Activated T-helper 1 cell treated with Interleukin-2 at 50 U/mL for 16 hours (primary cell): ENCODE measurements around the gene SDC3.
"Not testable (repeated sequence)": the region's sequence is repeated elsewhere in the genome, so short reads cannot be mapped to it uniquely, and the experiment has no call there.

Experiments
- DNase-seq: peaks from one replicate; pipeline ENCODE4 v3.0.0-alpha.2; 2020; ENCODE audit warnings: low read depth

Gene SDC3, protein sequence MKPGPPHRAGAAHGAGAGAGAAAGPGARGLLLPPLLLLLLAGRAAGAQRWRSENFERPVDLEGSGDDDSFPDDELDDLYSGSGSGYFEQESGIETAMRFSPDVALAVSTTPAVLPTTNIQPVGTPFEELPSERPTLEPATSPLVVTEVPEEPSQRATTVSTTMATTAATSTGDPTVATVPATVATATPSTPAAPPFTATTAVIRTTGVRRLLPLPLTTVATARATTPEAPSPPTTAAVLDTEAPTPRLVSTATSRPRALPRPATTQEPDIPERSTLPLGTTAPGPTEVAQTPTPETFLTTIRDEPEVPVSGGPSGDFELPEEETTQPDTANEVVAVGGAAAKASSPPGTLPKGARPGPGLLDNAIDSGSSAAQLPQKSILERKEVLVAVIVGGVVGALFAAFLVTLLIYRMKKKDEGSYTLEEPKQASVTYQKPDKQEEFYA

GRCh38 chr1:30908696-30909364 lies at the start of gene SDC3:
Gene SDC3 (minus strand): TSS chr1:30908758. CDS start chr1:30908586, 172 bp downstream.
- DNase-seq = no peak

DNA sequence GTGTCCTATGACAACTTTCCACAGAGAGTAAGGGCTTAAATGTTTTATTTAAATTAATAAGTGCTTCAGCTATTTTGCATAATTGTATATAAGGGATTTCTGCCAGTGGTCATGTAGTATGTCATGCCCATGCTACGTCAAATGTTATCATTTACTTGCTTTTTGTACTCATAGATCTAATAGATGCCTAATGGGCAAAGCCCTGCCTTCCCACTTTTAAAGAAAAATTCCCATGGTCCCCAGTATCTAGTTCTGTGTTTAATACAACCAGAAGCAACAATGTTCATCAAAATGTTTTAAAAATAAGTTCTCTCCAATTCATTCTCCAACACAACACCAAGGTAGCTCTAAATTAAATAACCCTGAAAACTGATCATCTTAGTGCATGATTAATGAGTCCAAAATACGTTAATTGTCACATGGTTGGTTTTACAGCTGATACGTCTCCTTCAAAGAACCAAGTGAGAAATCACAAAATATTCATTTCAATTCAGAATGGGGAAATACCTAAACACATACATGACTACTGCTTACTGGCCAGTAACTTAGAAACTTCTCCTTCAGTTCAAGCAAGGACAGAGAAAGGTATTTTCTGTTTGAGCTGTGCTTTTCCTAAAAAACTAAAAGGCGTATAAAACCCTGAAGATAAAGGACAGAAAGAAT lies 49.1 kb upstream of the SDC3 start:
- no peak for DNase-seq

DNA sequence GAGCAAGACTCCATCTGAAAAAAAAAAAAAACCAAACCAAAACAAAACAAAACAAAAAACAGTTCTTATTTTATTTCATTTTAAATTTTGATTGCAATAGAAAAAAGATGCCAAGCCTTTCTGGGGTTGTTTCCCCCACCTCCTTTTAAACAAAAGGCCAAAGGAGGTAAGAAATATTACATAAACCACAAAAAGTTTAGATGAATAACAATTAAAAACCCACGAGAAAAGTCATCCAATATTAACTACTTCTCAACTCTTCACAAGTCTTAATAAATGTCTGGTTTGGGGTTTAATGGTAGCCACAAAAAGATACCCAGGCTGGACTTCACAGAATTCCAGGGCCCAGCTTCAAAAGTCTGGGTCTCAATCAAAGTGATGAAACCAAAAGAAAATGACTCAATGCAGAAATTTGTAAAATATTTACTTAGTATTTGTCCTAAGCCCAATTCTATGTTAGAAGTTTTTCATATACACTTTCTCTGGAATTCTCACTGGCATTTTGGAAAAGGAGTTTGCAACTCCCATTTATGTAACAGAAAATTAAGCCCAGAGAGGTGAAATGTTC lies 47.0 kb upstream of the SDC3 start:
- no peak for DNase-seq

DNA sequence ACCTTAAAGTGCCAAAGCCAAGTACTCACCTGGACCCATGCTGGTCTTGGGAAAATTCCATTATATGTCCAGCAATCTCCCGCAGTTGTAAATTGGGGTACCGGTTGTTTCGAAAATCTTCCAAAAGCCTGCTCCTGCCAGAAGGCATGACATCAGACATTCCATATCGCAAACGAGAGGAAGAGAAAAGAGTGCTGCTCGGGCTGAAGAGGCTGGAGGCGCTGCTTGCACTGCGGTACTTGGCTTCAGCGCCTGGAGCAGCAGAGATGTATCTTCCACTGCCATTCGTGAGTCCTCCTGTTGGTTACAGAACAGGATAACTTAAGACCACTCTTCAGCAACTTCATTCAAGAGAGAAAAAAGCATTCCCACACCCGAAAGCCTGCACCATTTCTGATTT lies 45.1 kb upstream of the SDC3 start:
- DNase-seq = no peak

GRCh38 chr1:30952098-30952497 lies 43.5 kb upstream of the SDC3 start:
- no peak for DNase-seq

- no peak for DNase-seq
Measured at GRCh38 chr1:30950700-30951099, 42.1 kb upstream of the SDC3 start.

- no peak for DNase-seq
Measured at GRCh38 chr1:30950053-30950452, 41.5 kb upstream of the SDC3 start.

- DNase-seq = not testable (repeated sequence)
Measured at GRCh38 chr1:30949487-30949838, 40.9 kb upstream of the SDC3 start.

DNA sequence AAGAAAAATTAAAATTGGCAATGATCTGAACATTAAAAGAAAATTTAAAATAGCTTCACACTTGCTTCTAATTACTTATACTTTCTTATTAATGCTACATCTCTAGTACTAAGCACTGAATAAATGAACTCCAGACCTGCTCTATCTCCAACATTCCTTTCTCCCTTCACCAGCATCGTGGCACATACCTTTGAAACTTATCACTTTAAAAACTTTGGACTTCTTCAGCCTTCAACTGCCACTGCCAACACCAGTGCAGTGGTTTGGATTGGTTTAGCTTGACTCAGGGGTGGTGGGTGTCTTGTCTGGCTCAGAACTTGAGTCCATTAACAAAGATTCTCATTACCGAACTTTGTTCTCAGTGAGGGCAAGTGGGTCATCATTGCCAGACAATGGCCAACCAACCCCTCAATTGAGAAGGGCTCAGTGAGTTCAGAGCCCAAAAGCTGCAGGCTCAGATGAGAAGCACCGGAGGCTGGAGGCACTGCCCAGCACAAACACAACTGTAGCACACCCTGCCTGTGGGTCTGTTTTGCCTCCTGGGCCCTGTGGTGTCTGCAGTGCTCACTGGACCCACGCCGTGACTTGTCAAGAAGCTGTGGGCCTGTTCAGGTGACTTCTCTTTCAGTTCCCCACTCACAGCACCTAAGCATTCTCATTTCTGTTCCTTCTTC lies 40.4 kb upstream of the SDC3 start:
- not testable (repeated sequence) for DNase-seq

DNA sequence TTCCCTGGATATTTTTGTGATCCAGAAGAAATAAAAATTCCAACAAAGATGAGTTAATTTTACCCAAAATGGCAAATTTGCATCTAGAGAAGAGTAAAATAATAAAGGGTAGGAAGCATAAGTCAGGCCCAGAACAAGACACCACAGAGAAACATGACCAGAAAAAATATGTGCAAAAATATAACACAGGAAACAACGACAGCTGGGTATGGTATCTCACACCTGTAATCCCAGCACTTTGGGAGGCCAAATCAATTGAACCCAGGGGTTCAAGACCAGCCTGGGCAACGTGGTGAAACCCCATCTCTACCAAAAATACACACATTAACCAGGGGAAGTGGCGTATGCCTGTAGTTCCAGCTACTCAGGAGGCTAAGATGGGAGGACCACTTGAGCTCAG lies 39.7 kb upstream of the SDC3 start:
- DNase-seq = no peak

DNA sequence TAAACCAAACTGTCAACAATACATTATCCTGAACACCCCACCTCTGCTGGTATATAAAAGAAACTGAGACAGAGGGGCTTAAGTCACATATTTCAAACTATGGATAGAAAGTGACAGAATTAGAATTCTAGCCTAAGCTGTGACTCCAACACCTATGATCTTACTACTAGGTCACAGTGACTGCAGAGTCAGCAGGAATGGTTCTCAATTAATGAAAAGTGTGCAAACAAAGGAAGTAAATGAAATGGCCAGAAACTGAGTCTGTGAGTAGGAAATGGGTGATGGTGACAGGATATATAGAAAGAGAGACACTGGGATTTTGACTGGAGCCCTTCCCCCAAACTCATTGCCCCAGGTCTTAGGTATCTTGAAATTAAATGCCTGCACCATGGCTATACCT lies 38.7 kb upstream of the SDC3 start:
- DNase-seq = no peak

GRCh38 chr1:30942326-30942963 lies 33.9 kb upstream of the SDC3 start:
- no peak for DNase-seq

DNA sequence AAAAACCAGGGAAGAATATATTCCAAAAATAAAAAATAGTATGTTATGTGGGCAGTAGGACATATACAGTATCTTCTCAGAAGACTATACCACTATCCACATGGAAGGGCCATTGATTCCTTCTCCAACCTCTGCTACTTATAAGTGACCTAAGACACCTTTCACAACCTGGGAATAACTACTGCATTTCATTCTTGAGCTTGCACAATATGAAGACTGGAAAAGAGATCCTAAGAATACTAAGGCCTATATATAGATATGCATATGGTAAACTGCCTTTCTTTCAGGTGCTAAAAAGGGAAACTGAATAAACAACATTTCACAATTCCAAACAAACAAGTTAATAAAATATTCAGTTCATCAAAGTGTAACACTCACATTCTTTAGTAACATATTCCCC lies 32.0 kb upstream of the SDC3 start:
- no peak for DNase-seq

DNA sequence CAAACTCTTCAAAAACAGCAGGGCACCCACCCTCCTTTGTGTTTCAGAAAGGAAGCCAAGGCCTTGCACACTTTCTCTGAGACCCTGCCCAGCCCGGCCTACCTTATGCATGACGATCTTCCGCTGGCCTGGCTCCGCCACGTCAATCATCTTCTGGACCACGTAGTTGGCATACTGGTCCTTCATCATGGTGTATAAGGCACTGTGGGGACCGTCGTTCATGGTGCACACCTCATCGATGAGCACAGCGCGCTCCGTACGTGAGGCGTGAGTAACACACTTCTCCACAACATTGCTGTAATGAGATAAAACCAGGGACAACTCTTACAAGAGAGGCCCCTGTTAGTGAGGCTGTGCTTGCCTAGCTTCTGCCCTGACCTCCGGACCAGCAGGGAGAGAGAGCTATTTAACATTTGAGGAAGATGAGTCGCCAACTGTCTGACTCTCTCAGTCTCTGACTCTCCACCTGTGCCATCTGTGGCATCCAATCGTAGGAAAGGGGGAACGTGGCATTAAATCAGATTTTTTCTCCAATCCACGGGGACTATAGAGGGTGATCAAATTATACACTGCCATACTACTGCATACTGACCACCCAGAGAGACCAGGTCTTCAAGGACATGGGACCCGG lies 28.1 kb upstream of the SDC3 start:
- DNase-seq = no peak

- not testable (repeated sequence) for DNase-seq
Measured at GRCh38 chr1:30935758-30936157, 27.2 kb upstream of the SDC3 start.

DNA sequence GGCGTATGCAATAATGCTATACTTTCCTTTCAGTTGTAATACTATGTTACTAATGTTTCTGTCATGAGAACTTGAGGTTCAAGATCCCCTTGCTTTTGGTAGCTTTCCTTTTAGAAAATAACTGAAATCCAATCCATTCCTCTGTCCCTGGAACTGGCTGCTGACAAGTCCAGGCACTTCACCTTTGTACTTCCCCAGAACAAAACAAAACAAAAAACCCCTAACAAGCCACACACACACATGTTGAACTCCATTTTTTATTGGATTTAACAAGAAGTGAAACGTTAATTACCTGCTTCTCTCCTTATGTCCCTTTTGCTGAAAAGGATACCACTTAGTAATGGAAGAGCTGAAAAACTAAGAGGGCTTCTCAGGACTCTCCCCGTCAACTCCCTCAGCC lies 26.1 kb upstream of the SDC3 start:
- no peak for DNase-seq

DNA sequence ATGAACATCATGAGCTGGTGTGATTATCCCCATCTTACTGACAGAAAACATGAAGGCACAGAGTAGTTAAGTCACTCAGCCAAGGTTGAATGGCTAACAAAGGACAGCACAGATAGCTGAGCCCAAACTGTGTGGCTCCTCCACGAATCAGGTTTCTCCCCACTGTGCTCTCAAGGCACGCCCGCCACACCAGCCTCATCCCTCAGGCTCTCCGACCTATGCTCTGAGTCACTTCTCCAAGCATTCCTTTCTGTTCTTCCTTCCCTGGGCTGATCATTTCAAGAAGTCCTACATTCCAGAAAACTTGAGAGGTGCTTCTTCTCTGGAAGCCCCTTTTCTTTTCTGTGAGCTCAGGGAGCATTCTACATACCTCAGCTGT lies 25.3 kb upstream of the SDC3 start:
- no peak for DNase-seq

GRCh38 chr1:30930631-30931173 lies 22.1 kb upstream of the SDC3 start:
- DNase-seq = no peak

DNA sequence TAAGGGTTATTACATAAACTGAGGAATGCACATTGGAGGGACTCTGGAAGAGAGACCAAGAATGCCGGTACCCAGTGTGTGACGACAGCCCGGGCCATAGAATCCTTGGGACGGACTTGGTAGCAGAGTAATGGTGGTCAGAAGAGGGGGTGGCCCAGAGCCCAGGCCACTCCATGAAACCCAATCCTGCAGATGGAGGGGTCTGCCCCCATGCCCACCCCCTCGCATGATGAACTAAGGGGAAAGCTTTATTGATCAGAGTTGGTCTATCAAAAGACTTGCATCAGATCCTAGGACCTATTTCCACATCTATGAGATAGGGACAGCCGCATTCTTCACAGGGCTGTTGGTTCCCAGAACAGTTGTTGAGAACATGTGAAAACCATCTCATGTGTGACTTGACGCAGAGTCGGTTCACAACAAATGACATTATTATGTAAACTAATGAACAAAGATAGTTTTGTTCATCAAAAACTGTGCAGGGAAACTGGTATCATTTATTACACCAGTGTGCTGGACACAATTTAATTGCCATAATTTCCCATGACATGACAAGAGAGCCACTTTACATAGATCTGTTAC lies 21.5 kb upstream of the SDC3 start:
- DNase-seq = no peak

GRCh38 chr1:30929135-30929889 lies 20.8 kb upstream of the SDC3 start:
- DNase-seq = no peak
